ENCODE measurements around the gene FOXI2. TPM values are rescaled to one million over a fixed set of nuclear protein-coding genes. Genes with fewer than 3 reads are reported as not detected.
A peak's percentile ranks its signal among the peaks of the same experiment; 100 is the strongest.

FOXI2 gene
- total RNA-seq, 2 experiments from 2014 or later: not detected

DNA sequence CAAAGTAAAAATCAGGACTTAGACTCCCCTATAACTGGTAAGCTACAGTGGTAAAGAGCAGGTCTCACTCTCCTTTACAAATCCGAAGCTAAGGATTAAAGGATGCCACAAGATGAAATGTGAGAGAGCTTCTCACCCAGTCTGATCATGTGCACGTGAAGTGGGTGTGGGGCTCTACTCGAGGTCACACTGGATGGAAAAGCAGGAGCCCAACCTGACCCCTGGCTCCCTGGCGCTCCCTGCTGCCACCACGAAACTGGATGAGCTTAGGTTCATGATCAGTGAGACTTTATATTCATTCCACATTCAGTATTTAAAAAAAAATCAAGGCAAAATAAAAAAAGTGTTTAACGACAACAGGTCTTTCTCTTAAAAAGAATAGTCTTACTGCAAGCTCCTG lies 21.7 kb upstream of the FOXI2 start:
- no TSS peak for BruUV-seq (replicated peaks)
- Histone ChIP-seq H3K36me3 (ENCODE audit: insufficient read depth, low read length) (no peaks in the 10 kb centered on the region), H3K4me1 (ENCODE audit: insufficient read depth, low read length, poor library complexity, severe bottlenecking) (no peaks in the 10 kb centered on the region), H2AFZ (ENCODE audit: low read length) (no peak overlapping the region), H3K79me2 (ENCODE audit: insufficient read depth, low read depth, low read length) (no peaks in the 10 kb centered on the region), H3K4me2 (ENCODE audit: low read length) (no peak overlapping the region), H3K9me3 (ENCODE audit: low read length) (no peaks in the 10 kb centered on the region), H3K27ac (ENCODE audit: low read depth, low read length, poor library complexity, severe bottlenecking) (no peak overlapping the region), H3K9me2 (ENCODE audit: insufficient read depth, low read length) (no peaks in the 10 kb centered on the region), H3K4me3 (ENCODE audit: low read depth, low read length, poor library complexity, severe bottlenecking) (no peak overlapping the region), H4K20me1 (ENCODE audit: insufficient read depth, low read length) (no peaks in the 10 kb centered on the region)
- TF ChIP-seq, protein P1, sequence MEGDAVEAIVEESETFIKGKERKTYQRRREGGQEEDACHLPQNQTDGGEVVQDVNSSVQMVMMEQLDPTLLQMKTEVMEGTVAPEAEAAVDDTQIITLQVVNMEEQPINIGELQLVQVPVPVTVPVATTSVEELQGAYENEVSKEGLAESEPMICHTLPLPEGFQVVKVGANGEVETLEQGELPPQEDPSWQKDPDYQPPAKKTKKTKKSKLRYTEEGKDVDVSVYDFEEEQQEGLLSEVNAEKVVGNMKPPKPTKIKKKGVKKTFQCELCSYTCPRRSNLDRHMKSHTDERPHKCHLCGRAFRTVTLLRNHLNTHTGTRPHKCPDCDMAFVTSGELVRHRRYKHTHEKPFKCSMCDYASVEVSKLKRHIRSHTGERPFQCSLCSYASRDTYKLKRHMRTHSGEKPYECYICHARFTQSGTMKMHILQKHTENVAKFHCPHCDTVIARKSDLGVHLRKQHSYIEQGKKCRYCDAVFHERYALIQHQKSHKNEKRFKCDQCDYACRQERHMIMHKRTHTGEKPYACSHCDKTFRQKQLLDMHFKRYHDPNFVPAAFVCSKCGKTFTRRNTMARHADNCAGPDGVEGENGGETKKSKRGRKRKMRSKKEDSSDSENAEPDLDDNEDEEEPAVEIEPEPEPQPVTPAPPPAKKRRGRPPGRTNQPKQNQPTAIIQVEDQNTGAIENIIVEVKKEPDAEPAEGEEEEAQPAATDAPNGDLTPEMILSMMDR (conservative IDR thresholded peaks at IDR 0.05; ENCODE audit: low read length): no peak
- no peak for TF ChIP-seq EZH2phosphoT487 (IDR thresholded peaks at IDR 0.05; ENCODE audit: borderline replicate concordance, low read depth, low read length)
- no peak for DNase-seq (ENCODE audit: low spot score)
- ChIA-PET POLR2A (interaction anchor here (0.5 to 0.8 kb wide), 3 partner anchors 289 to 475 kb away, joined by 3 to 4 read pairs (median 3); no protein-coding TSS in a partner anchor), CTCF (ENCODE audit: unreplicated experiment) (interaction anchor here (0.6 to 1.3 kb wide), 3 partner anchors 139 to 354 kb away, joined by 3 to 5 read pairs (median 3); no protein-coding TSS in a partner anchor)
- intact Hi-C loops (cut with micrococcal nuclease; ENCODE audit: unreplicated experiment): loop anchor here (1.0 to 10.0 kb wide), 2 partner anchors 354 to 440 kb away; no protein-coding TSS in a partner anchor

DNA sequence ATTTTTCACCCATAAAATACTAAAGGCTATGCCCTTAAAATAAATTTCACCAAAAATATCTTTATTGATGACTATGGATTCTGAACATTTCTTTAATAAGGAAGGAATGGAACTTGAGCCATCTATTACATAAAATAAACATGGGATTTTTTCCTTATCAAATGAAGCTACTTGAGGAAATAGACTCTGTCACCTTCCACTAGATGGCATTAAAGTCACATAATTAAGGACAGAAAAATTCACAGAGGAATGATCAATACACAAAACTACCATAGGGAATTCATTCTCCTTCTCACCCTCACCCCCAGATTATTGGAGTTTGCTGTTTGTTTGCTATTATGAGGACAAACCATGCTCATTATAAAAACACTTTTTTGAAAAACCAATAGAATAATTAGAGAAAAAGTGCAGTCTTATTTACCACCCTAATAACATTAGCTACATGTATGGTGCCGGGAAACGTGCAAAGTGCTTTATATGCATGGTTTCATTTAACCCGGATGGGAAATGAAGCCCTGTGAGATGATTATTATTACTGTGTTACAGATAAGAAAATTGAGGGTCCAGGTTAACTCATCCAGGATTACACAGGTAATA lies 21.1 kb upstream of the FOXI2 start:
- Histone ChIP-seq H3K4me2 (ENCODE audit: low read length) (no peak overlapping the region), H3K9me3 (ENCODE audit: low read length) (no peaks in the 10 kb centered on the region), H3K36me3 (ENCODE audit: insufficient read depth, low read length) (no peaks in the 10 kb centered on the region), H3K4me3 (ENCODE audit: low read depth, low read length, poor library complexity, severe bottlenecking) (no peak overlapping the region), H3K27ac (ENCODE audit: low read depth, low read length, poor library complexity, severe bottlenecking) (no peak overlapping the region), H3K4me1 (ENCODE audit: insufficient read depth, low read length, poor library complexity, severe bottlenecking) (no peaks in the 10 kb centered on the region), H4K20me1 (ENCODE audit: insufficient read depth, low read length) (no peaks in the 10 kb centered on the region), H2AFZ (ENCODE audit: low read length) (no peak overlapping the region), H3K79me2 (ENCODE audit: insufficient read depth, low read depth, low read length) (no peaks in the 10 kb centered on the region), H3K9me2 (ENCODE audit: insufficient read depth, low read length) (no peaks in the 10 kb centered on the region)
- BruUV-seq (replicated peaks): no TSS peak
- ChIA-PET POLR2A (interaction anchor here (0.6 to 0.8 kb wide), 3 partner anchors 81 to 295 kb away, joined by 3 to 4 read pairs (median 3); no protein-coding TSS in a partner anchor), CTCF (ENCODE audit: unreplicated experiment) (interaction anchor here (1.0 to 1.3 kb wide), 2 partner anchors 138 to 354 kb away, joined by 3 to 5 read pairs; no protein-coding TSS in a partner anchor)
- DNase-seq (ENCODE audit: low spot score): peak; percentile 44
- intact Hi-C loops (cut with micrococcal nuclease; ENCODE audit: unreplicated experiment): loop anchor here (1.0 to 10.0 kb wide), 4 partner anchors 138 to 439 kb away; no protein-coding TSS in a partner anchor
- no peak for TF ChIP-seq EZH2phosphoT487 (IDR thresholded peaks at IDR 0.05; ENCODE audit: borderline replicate concordance, low read depth, low read length)
- TF ChIP-seq, protein P1 (conservative IDR thresholded peaks at IDR 0.05; ENCODE audit: low read length): peak; percentile 83

DNA sequence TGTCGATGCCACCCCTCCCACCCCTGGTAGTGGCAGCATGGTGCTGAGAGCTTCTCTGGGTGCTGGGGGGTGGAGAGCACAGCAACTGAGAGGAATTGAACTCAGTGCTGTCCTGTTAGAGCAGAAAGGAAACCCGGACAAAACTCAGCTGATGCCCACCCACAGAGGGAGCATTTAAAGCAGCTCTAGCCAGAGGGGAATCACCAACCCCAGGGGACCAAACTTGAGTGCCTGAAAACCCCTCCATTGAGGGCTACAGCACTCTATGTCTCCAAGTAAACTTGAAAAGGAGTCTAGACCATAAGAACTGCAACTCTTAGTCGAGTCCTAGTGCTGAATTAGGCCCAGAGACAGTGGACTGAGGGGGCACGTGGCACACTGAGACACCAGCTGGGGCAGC lies 16.8 kb upstream of the FOXI2 start:
- no TSS peak for BruUV-seq (replicated peaks)
- Histone ChIP-seq H3K4me1 (ENCODE audit: insufficient read depth, low read length, poor library complexity, severe bottlenecking) (no peaks in the 10 kb centered on the region), H3K79me2 (ENCODE audit: insufficient read depth, low read depth, low read length) (no peaks in the 10 kb centered on the region), H3K9me3 (ENCODE audit: low read length) (no peaks in the 10 kb centered on the region), H3K36me3 (ENCODE audit: insufficient read depth, low read length) (no peaks in the 10 kb centered on the region), H3K9me2 (ENCODE audit: insufficient read depth, low read length) (no peaks in the 10 kb centered on the region), H3K27ac (ENCODE audit: low read depth, low read length, poor library complexity, severe bottlenecking) (no peak overlapping the region), H4K20me1 (ENCODE audit: insufficient read depth, low read length) (no peaks in the 10 kb centered on the region), H2AFZ (ENCODE audit: low read length) (no peak overlapping the region), H3K4me3 (ENCODE audit: low read depth, low read length, poor library complexity, severe bottlenecking) (no peak overlapping the region), H3K4me2 (ENCODE audit: low read length) (no peak overlapping the region)
- TF ChIP-seq EZH2phosphoT487 (IDR thresholded peaks at IDR 0.05; ENCODE audit: borderline replicate concordance, low read depth, low read length): no peak
- TF ChIP-seq, protein P1 (conservative IDR thresholded peaks at IDR 0.05; ENCODE audit: low read length): no peak
- POLR2A ChIA-PET: interaction anchor here (0.6 kb wide), 1 partner anchor 422 kb away, joined by 6 read pairs; no protein-coding TSS in a partner anchor
- intact Hi-C loops (cut with micrococcal nuclease; ENCODE audit: unreplicated experiment): no loop called here
- no peak for DNase-seq (ENCODE audit: low spot score)
- CTCF ChIA-PET (ENCODE audit: unreplicated experiment): no interaction called here
